Activated CD4-positive, alpha-beta T cell treated with anti-CD3 and anti-CD28 coated beads, Interleukin-2, amount 10 ng/mL, durations not matched to agents 7 days and 5 days (primary cell): Measurements from ENCODE around the gene BAD. TPM values are rescaled to one million over a fixed set of nuclear protein-coding genes. Genes with fewer than 3 reads are reported as not detected.

Experiments
- CTCF ChIA-PET: fragments of 350-600 bp; sonication (Branson Sonifier 250); formaldehyde crosslinking; loops from one replicate; lab custom pipeline; 2021; ENCODE audit warnings: antibody characterized with exemption; lab: Charles Lee
- POLR2A ChIA-PET: fragments of 350-600 bp; sonication (Branson Sonifier 250); formaldehyde crosslinking; loops from one replicate; lab custom pipeline; 2021; ENCODE audit warnings: antibody characterized with exemption; lab: Charles Lee
- DNase-seq: peaks from one replicate; pipeline ENCODE4 v3.0.0-alpha.2; 2020
- H3K27ac Mint-ChIP-seq: one replicate; pipeline ENCODE4 v1.8.0; 2021; ENCODE audit warnings: mild to moderate bottlenecking, moderate library complexity, mixed read lengths
- H3K27me3 Mint-ChIP-seq: one replicate; pipeline ENCODE4 v1.8.0; 2021; ENCODE audit warnings: mixed read lengths
- H3K36me3 Mint-ChIP-seq: one replicate; pipeline ENCODE4 v1.8.0; 2021; ENCODE audit warnings: low read depth, mixed read lengths
- H3K4me1 Mint-ChIP-seq: one replicate; pipeline ENCODE4 v1.8.0; 2021; ENCODE audit warnings: mixed read lengths
- H3K4me3 Mint-ChIP-seq: one replicate; pipeline ENCODE4 v1.8.0; 2021; ENCODE audit warnings: mild to moderate bottlenecking, moderate library complexity, mixed read lengths
- H3K9me3 Mint-ChIP-seq: one replicate; pipeline ENCODE4 v1.8.0; 2021; ENCODE audit warnings: mixed read lengths
- total RNA-seq, 2 experiments: library from RNA; stranded (reverse); gene quantifications; one replicate each; pipeline ENCODE4 v1.2.3, GENCODE V29; 2021

BAD gene
- total RNA-seq, 2 experiments from 2014 or later = 32.0 to 34.2 TPM

DNA sequence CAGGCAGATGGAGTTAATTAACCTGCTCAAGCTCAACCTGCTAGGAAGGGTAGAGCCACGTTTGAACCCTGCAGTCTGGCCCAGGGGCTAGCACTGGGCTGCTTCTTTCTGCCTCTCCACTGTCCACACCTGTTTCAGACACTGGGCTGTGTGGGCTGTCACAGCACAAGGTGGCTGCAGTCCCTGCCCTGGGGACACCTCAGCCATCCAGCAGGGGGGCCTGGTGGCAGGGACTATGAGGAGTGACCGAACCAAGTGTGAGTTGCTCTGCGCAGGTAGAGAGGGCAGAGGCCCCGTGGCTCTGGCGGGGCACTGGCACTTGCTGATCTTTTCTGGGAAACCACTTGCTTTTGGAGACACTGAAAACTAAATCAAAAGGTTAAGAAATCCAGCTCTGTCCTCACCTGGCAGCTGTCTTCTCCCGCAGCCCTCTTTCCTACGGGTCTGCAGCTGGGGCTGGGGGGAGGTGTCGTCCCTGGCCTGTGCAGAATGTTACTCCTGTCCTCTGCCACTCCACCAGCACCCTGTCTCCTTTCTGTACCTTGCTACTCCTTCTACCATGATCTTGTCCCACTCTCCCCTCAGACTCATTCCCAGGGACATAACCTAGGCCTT, 5.8 kb downstream of the BAD start:
- Mint-ChIP-seq H3K27me3 (no peaks in the 10 kb centered on the region), H3K9me3 (no peaks in the 10 kb centered on the region), H3K4me3 (no peak overlapping the region), H3K27ac (no peak overlapping the region), H3K36me3 (peaks cover 25% of the 10 kb centered on the region), H3K4me1 (peaks cover 16% of the 10 kb centered on the region)
- ChIA-PET POLR2A (no interaction called here), CTCF (interaction anchor here (0.7 to 10.4 kb wide), 3 partner anchors 10 to 28 kb away, joined by 3 to 92 read pairs (median 3); partner anchors contain the start of genes CATSPERZ and ESRRA)
- no peak for DNase-seq

DNA sequence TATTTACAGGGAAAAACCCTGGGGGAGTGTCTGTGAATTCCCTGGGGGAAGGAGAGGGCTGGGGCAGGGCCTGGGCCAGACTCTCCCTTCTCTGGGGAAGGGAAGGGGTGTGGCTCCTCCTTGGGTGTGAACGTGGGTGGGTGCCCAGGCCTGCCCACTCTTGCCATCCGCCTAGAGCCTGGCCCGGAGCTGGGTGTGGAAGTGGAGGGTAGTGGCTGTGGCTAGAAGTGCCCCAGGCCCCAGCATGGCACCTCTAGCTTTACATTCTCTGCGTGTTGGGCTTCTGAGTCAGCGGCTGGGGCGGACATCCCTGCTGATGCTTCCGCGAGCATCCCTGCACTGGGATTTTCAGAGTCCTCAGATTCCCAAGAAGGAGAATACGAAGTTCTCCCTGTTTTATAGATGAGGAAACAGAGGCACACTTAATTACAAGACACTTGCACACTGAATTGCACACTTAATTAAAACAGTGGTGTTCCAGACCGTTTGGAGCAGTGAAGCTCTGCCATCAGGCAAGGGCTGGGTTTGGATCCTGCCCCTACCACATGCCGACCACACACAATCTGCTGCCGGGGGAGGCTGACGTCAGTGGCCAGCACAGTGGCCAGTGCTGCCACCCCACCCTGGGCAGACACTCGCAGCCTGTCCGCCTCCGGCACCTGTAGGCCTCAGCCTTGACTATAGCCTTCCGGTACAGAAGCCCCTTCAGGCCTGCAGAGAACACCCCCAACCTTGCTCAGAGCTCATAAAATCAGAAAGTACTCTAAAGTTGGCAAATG, 7.6 kb downstream of the BAD start:
- peaks cover 12% of the 10 kb centered on the region for H3K4me1 Mint-ChIP-seq
- CTCF ChIA-PET = interaction anchor here (1.0 to 1.5 kb wide), 8 partner anchors 8 to 56 kb away, joined by 3 to 4 read pairs (median 3); no protein-coding TSS in a partner anchor

DNA sequence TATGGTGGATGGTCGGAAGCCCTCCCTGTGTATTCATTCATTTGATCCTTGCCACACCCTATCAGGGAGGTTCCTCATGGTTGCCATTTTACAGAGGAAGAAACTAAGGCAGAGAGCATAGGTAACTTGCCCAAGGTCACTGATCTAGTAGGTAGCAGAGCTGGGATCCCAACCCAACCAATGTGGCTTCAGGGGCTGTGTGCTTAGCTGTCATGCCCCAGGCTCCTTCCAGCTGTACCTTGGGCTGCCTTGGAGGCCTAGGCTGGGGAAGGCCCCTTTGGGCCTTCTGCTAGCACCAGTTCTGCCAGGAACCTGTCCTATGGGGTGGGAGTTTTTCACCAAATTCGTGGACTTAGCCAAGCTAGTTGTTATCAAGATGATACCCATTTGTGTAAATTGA, 8.6 kb downstream of the BAD start:
- no peak overlapping the region for H3K4me3 Mint-ChIP-seq
- ChIA-PET CTCF (interaction anchor here (0.9 to 1.7 kb wide), 8 partner anchors 9 to 57 kb away, joined by 3 to 5 read pairs (median 3); partner anchors contain the start of gene PPP1R14B), POLR2A (no interaction called here)
- peaks cover 8% of the 10 kb centered on the region for H3K4me1 Mint-ChIP-seq
- DNase-seq = no peak
- no peak overlapping the region for H3K27ac Mint-ChIP-seq
- H3K36me3 Mint-ChIP-seq = peaks cover 13% of the 10 kb centered on the region
- no peaks in the 10 kb centered on the region for H3K9me3 Mint-ChIP-seq
- H3K27me3 Mint-ChIP-seq = no peaks in the 10 kb centered on the region

More for the DNA sequence above, 7.6 kb downstream of the BAD start:
- Mint-ChIP-seq H3K27ac (peak overlapping the region; percentile 13), H3K4me3 (no peak overlapping the region), H3K27me3 (no peaks in the 10 kb centered on the region), H3K36me3 (peaks cover 19% of the 10 kb centered on the region), H3K9me3 (no peaks in the 10 kb centered on the region)
- DNase-seq = no peak
- POLR2A ChIA-PET = no interaction called here

DNA sequence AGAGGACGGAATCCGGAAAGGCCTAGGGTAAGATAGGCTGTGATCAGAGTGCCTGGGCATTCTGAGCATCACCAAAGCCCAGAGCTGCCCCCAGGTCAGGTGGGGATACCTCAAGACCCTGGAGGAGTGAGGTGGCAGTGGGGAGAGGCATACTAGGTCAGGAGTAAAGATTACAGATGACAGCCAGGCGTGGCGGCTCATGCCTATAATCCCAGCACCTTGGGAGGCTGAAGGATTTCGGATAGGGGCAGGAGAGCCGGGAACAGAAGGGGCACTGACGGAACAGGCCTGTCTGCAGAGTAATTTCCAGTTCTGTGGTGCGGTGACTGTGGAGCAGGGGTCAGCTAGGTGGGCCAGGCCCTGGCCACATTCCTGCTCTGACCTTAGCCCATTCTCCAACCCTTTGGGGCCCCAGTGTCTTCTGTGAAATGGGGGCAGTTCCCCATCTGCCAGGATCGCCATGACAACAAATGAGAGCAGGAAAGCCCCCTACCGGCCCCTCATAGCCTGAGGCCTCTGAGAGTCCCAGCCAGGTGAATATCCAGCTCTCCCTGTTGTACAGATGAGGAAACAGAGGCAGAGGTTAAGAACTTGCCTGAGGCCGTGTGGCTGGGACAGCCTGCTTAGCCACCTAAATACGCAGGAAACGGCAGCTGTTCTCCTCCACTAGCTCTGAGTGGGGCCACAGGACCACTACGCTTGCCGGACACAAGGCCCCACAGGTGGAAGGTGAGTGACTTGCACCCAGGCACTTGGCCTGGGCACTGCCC, 9.2 kb downstream of the BAD start:
- Mint-ChIP-seq H3K27ac (no peak overlapping the region), H3K27me3 (no peaks in the 10 kb centered on the region), H3K36me3 (peaks cover 13% of the 10 kb centered on the region), H3K4me1 (peaks cover 8% of the 10 kb centered on the region), H3K9me3 (no peaks in the 10 kb centered on the region), H3K4me3 (no peak overlapping the region)
- DNase-seq = no peak
- ChIA-PET CTCF (interaction anchor here (0.9 to 1.7 kb wide), 8 partner anchors 10 to 57 kb away, joined by 3 to 5 read pairs (median 3); partner anchors contain the start of gene PPP1R14B), POLR2A (no interaction called here)

DNA sequence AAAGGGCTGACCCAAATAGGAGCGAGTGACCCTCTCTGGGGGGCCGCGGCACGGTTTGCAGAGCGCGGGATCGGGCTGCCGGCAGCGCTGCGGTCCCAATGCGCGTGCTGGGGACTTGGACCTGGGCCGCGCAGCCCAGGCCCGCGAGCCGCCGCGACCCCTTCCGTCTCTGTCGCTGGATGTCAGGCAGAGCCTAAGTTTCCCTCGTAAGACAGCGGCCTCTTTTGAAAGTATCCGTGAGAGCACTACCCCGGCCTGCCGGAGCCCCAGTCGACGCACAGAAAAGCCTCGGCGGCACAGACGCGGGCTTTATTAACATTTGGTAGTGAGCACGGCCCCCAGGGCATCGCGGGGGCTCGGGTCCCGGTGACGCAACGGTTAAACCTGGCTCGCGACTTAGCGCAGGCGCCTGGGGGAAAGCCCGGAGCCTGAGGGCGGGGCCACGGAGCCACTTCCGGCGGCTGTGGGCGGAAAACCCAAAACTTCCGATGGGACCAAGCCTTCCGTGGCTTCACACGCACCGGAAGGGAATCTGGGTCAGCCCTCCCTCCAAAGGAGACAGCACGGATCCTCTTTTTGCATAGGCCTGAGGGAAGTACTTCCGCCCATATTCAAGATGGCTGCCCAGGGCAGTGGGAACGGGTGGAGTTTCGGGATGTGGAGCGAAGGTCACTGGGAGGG, 14.8 kb downstream of the BAD start:
- Mint-ChIP-seq H3K27me3 (no peaks in the 10 kb centered on the region), H3K4me1 (peaks cover 26% of the 10 kb centered on the region), H3K4me3 (peak overlapping the region; percentile 88), H3K9me3 (no peaks in the 10 kb centered on the region), H3K36me3 (peaks cover 5% of the 10 kb centered on the region), H3K27ac (peak overlapping the region; percentile 92)
- DNase-seq = peak; percentile 97
- CTCF ChIA-PET = interaction anchor here (0.8 to 12.3 kb wide), 12 partner anchors 9 to 83 kb away, joined by 3 to 162 read pairs (median 6); partner anchors contain the start of genes BAD, CATSPERZ, FERMT3 and GPR137
- POLR2A ChIA-PET = interaction anchor here (0.7 to 1.3 kb wide), 3 partner anchors 15 to 70 kb away, joined by 3 to 4 read pairs (median 4); partner anchors contain the start of genes BAD and CCDC88B

DNA sequence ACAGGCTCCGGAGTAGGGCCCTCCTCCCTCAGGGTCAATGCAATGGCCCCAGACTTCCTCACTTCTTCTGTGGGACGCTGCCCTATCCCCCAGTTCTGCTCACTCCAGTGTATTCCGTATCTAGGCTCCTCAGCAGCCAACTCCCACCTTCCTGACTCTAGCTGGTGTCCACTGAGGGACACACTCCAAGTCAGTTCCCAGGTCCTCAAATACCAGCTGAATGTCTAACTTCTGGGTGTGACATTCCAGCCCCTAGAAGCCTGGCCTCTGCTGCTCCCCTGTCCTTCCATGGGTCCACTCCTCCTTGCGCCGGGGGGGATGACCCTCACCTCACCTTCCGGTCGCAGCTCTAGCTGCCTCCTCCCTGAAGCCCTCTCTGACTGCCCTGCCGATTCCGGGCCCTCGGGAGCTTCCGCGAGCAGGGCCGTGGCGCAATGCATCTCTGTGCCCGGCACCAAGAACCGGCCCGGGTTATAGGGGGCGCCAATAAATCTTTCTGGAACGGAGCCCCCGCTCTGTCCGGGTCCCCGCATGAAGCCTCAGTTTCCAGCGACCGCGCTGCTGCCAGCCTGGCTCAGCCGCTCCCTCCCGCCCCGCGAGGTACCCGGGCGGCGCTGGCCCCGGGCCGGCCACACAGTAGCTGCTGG, 15.4 kb downstream of the BAD start:
- Mint-ChIP-seq H3K4me3 (peak overlapping the region; percentile 88), H3K9me3 (no peaks in the 10 kb centered on the region), H3K27ac (peak overlapping the region; percentile 92), H3K36me3 (peaks cover 3% of the 10 kb centered on the region), H3K4me1 (peaks cover 26% of the 10 kb centered on the region), H3K27me3 (no peaks in the 10 kb centered on the region)
- POLR2A ChIA-PET = interaction anchor here (0.6 to 1.3 kb wide), 3 partner anchors 16 to 34 kb away, joined by 3 to 4 read pairs (median 4); partner anchors contain the start of gene BAD
- DNase-seq = peak; percentile 51
- CTCF ChIA-PET = interaction anchor here (0.7 to 12.3 kb wide), 10 partner anchors 8 to 82 kb away, joined by 3 to 162 read pairs (median 6); partner anchors contain the start of genes BAD, CATSPERZ, GPR137 and PLCB3

DNA sequence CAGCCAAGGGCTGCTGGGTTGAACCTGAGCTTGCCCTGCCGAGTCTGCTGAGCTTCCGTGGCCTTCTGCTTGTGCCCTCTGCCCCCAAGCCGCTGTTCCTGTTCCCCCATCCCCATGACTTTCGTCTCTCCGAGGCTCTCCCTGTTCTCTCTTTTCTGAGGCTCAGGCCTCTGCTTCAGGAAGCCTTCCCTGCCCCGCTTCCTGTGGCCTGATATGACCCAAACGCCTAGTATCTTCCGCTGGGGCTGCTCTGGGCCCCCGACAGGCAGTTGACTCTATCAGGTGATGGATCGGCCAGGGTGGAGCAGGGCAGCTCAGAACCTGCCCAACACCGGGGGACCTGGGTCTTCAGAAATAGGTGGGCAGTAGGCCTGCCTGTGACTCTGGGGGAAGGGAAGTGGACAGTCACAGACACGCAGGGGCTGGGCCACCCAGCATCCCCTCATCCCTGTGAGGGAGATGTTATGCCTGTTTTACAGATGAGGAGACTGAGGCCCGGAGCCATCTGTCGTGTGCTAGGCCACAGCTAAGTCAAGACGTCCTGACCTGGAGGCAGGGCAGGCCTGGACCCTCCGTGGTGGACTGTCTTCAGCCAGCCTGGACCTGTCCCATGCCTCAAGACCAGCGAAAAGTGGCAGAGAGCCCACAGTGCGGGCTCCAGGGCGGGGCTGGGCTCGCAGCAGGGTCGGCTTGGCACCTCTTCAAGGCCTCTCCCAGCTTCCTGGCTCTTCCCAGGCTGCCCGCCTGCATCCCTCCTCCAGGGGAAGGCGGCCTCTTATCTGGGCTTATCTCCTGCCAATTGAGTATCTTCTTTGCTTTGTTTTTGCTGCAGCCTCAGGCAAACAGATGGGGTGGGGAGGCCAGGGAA, 16.2 kb downstream of the BAD start:
- Mint-ChIP-seq H3K27ac (peak overlapping the region; percentile 92), H3K36me3 (no peaks in the 10 kb centered on the region), H3K4me1 (peaks cover 26% of the 10 kb centered on the region), H3K27me3 (no peaks in the 10 kb centered on the region), H3K4me3 (peak overlapping the region; percentile 88), H3K9me3 (no peaks in the 10 kb centered on the region)
- DNase-seq = no peak
- POLR2A ChIA-PET = interaction anchor here (0.6 to 1.0 kb wide), 2 partner anchors 17 to 33 kb away, joined by 3 to 4 read pairs; partner anchors contain the start of gene BAD
- CTCF ChIA-PET = interaction anchor here (0.7 to 12.3 kb wide), 11 partner anchors 7 to 81 kb away, joined by 3 to 162 read pairs (median 5); partner anchors contain the start of genes BAD, CATSPERZ, GPR137 and PLCB3

DNA sequence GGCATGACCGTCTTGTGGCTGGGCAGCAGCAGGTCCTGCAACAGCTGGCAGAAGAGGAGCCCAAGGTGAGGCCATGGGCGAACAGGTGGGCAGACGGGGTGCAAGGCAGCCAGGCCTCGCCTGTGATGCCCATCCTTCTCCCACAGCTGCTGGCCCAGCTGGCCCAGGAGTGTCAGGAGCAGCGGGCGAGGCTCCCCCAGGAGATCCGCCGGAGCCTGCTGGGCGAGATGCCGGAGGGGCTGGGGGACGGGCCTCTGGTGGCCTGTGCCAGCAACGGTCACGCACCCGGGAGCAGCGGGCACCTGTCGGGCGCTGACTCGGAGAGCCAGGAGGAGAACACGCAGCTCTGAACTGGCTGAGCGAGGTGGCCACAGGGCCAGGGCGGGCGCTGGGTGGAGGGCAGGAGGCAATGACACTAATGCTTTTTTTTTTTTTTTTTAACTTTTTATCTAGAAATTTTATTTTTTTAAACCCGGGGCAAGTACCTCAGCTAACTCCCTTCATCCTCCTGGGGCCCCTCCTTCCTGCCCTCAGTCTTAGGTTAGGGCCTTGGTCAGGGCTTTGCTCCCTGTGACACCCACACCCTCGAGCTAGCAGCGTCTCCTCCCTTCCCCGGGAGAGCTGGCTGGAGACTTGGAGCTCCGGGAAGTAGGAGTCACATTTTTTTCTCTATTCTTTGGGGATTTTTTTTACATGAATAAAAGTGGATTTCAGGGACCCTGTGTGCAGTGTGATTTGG, 17.1 kb downstream of the BAD start:
- Mint-ChIP-seq H3K27ac (peak overlapping the region; percentile 92), H3K4me1 (peaks cover 25% of the 10 kb centered on the region), H3K9me3 (no peaks in the 10 kb centered on the region), H3K36me3 (peaks cover 1% of the 10 kb centered on the region), H3K27me3 (no peaks in the 10 kb centered on the region), H3K4me3 (no peak overlapping the region)
- CTCF ChIA-PET = interaction anchor here (0.8 to 12.3 kb wide), 4 partner anchors 11 to 36 kb away, joined by 3 to 162 read pairs (median 12); partner anchors contain the start of genes PLCB3 and PPP1R14B
- POLR2A ChIA-PET = no interaction called here
- no peak for DNase-seq

DNA sequence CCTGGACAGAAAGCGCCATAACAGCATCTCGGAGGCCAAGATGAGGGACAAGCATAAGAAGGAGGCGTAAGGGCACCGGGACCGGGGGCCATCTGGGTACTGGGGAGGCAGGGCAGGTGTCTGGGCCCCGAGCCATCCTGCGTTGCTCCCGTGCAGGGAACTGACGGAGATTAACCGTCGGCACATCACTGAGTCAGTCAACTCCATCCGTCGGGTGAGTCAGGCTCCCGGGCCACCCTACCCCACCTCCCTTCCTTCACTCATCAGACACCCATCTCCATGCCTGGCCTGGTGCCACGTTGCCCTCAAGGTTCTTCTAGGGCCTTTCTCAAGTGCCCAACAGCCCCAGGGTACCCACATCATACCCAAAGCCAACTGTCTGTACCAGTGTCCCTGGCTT, 18.1 kb downstream of the BAD start:
- no peak for DNase-seq
- H3K9me3 Mint-ChIP-seq = no peaks in the 10 kb centered on the region
- ChIA-PET POLR2A (no interaction called here), CTCF (interaction anchor here (3.2 to 12.3 kb wide), 2 partner anchors 12 to 19 kb away, joined by 12 to 162 read pairs; partner anchors contain the start of genes PLCB3 and PPP1R14B)
- peaks cover 1% of the 10 kb centered on the region for H3K36me3 Mint-ChIP-seq
- H3K27ac Mint-ChIP-seq = peak overlapping the region; percentile 36
- H3K4me3 Mint-ChIP-seq = no peak overlapping the region
- H3K4me1 Mint-ChIP-seq = peaks cover 18% of the 10 kb centered on the region
- H3K27me3 Mint-ChIP-seq = no peaks in the 10 kb centered on the region
